GM23338 (cell line): ENCODE data around the gene TMUB1. TPM values are rescaled to one million over a fixed set of nuclear protein-coding genes. Genes with fewer than 3 reads are reported as not detected.

Experiments
- ATAC-seq: fragments of 200-7000 bp; cut with Tn5 transposase; 3 replicates; pipeline ENCODE4 v1.9.1; 2020
- DNase-seq: peaks from one replicate; pipeline ENCODE4 v3.0.0-alpha.2; 2015; ENCODE audit warnings: low spot score
- H2AFZ ChIP-seq: fragments of 200-600 bp; sonication (generic); 2 replicates; pipeline ENCODE4 v1.8.0; 2016; ENCODE audit warnings: antibody characterized with exemption, mild to moderate bottlenecking, moderate library complexity
- H3F3A ChIP-seq: fragments of 200-600 bp; sonication (generic); replicated peaks from 2 replicates; pipeline ENCODE4 v1.8.0; 2017; ENCODE audit warnings: antibody characterized with exemption, mixed run types, low read depth
- H3K27ac ChIP-seq: fragments of 200-600 bp; sonication (generic); 2 replicates; pipeline ENCODE4 v1.6.1; 2016; ENCODE audit warnings: low read depth
- H3K27me3 ChIP-seq: fragments of 200-600 bp; sonication (generic); 2 replicates; pipeline ENCODE4 v1.8.0; 2016; ENCODE audit warnings: mild to moderate bottlenecking, mixed run types, moderate library complexity; ENCODE audit not compliant: insufficient read depth
- H3K36me3 ChIP-seq: fragments of 200-600 bp; sonication (generic); 2 replicates; pipeline ENCODE4 v1.8.0; 2016; ENCODE audit warnings: mild to moderate bottlenecking; ENCODE audit not compliant: insufficient read depth
- H3K4me1 ChIP-seq: fragments of 200-600 bp; sonication (generic); 2 replicates; pipeline ENCODE4 v1.8.0; 2016; ENCODE audit warnings: mild to moderate bottlenecking, moderate library complexity; ENCODE audit not compliant: insufficient read depth
- H3K4me2 ChIP-seq: fragments of 200-600 bp; sonication (generic); 2 replicates; pipeline ENCODE4 v1.7.1; 2017; ENCODE audit warnings: mixed run types
- H3K4me3 ChIP-seq: fragments of 200-600 bp; sonication (generic); 2 replicates; pipeline ENCODE4 v1.6.1; 2016; ENCODE audit warnings: mixed run types
- H3K79me2 ChIP-seq: fragments of 200-600 bp; sonication (generic); replicated peaks from 2 replicates; pipeline ENCODE4 v1.8.0; 2017; ENCODE audit warnings: mild to moderate bottlenecking; ENCODE audit not compliant: insufficient read depth
- H3K9me2 ChIP-seq: fragments of 200-600 bp; sonication (generic); 2 replicates; pipeline ENCODE4 v1.8.0; 2017; ENCODE audit not compliant: insufficient read depth
- H4K20me1 ChIP-seq: fragments of 200-600 bp; sonication (generic); replicated peaks from 2 replicates; pipeline ENCODE4 v1.8.0; 2017; ENCODE audit warnings: mild to moderate bottlenecking; ENCODE audit not compliant: insufficient read depth
- H3K27ac Mint-ChIP-seq: 2 replicates; pipeline ENCODE4 v1.8.0; 2020; ENCODE audit warnings: inconsistent platforms, mild to moderate bottlenecking, moderate library complexity, mixed read lengths
- H3K27me3 Mint-ChIP-seq: 3 replicates; pipeline ENCODE4 v1.8.0; 2022; ENCODE audit warnings: low read depth, mild to moderate bottlenecking, moderate library complexity, mixed read lengths, inconsistent platforms; ENCODE audit not compliant: insufficient read depth, poor library complexity
- H3K36me3 Mint-ChIP-seq: 3 replicates; pipeline ENCODE4 v1.8.0; 2021; ENCODE audit warnings: low read depth, mild to moderate bottlenecking, inconsistent platforms, moderate library complexity, mixed read lengths
- H3K4me1 Mint-ChIP-seq: 3 replicates; pipeline ENCODE4 v1.8.0; 2020; ENCODE audit warnings: mild to moderate bottlenecking, inconsistent platforms, mixed read lengths
- H3K4me3 Mint-ChIP-seq: 3 replicates; pipeline ENCODE4 v1.8.0; 2021; ENCODE audit warnings: moderate library complexity, mild to moderate bottlenecking, inconsistent platforms, mixed read lengths
- H3K9me3 Mint-ChIP-seq: 3 replicates; pipeline ENCODE4 v1.8.0; 2020; ENCODE audit warnings: moderate library complexity, mild to moderate bottlenecking, inconsistent platforms, mixed read lengths
- CREB1 ChIP-seq: fragments of 250-450 bp; sonication (Bioruptor Pico); IDR thresholded peaks from 2 replicates; pipeline ENCODE4 v1.5.0; 2020; ENCODE audit warnings: low read depth, mild to moderate bottlenecking, moderate library complexity
- CTCF ChIP-seq, 2 experiments: fragments of 200-600 bp in 1 of 2; sonication (generic) in 1 of 2; conservative IDR thresholded peaks; 2 replicates each; pipeline versions ENCODE4 v1.5.1 to v1.6.1; 2016 to 2017; ENCODE audit warnings: antibody characterized with exemption in 2 of 2, low read depth in 2 of 2, mild to moderate bottlenecking in 2 of 2, moderate library complexity in 1 of 2
- ETS1 ChIP-seq: IDR thresholded peaks from 2 replicates; pipeline ENCODE4 v1.6.1; 2016; ENCODE audit warnings: antibody characterized with exemption
- EZH2 ChIP-seq: fragments of 200-600 bp; sonication (generic); IDR thresholded peaks from one replicate; pipeline ENCODE4 v1.8.0; 2017; ENCODE audit warnings: antibody characterized with exemption, mild to moderate bottlenecking, low read depth; ENCODE audit not compliant: unreplicated experiment
- EZH2phosphoT487 ChIP-seq: fragments of 200-600 bp; sonication (generic); IDR thresholded peaks from one replicate; pipeline ENCODE4 v1.8.1; 2018; ENCODE audit warnings: antibody characterized with exemption; ENCODE audit not compliant: unreplicated experiment
- JUNB ChIP-seq: IDR thresholded peaks from one replicate; pipeline ENCODE4 v1.6.1; 2016; ENCODE audit warnings: antibody characterized with exemption; ENCODE audit not compliant: unreplicated experiment
- NANOG ChIP-seq: IDR thresholded peaks from 2 replicates; pipeline ENCODE4 v1.6.1; 2016; ENCODE audit warnings: antibody characterized with exemption, borderline replicate concordance
- POLR2AphosphoS5 ChIP-seq: IDR thresholded peaks from 2 replicates; pipeline ENCODE4 v1.6.1; 2016; ENCODE audit warnings: antibody characterized with exemption, low read depth
- REST ChIP-seq: IDR thresholded peaks from one replicate; pipeline ENCODE4 v1.6.1; 2018; ENCODE audit warnings: antibody characterized with exemption; ENCODE audit not compliant: unreplicated experiment
- STAT1 ChIP-seq: IDR thresholded peaks from one replicate; pipeline ENCODE4 v1.6.1; 2016; ENCODE audit warnings: antibody characterized with exemption; ENCODE audit not compliant: unreplicated experiment
- ZNF114 ChIP-seq: fragments of 250-450 bp; sonication (Bioruptor Pico); IDR thresholded peaks from 2 replicates; pipeline ENCODE4 v1.5.0; 2020; ENCODE audit warnings: mild to moderate bottlenecking, moderate library complexity
- ZNF331 ChIP-seq: fragments of 250-450 bp; sonication (Bioruptor Pico); IDR thresholded peaks from 2 replicates; pipeline ENCODE4 v1.5.0; 2020; ENCODE audit warnings: low read depth, mild to moderate bottlenecking, moderate library complexity
- ZNF462 ChIP-seq: fragments of 250-450 bp; sonication (Bioruptor Pico); IDR thresholded peaks from 2 replicates; pipeline ENCODE4 v1.5.0; 2020; ENCODE audit warnings: mild to moderate bottlenecking, moderate library complexity
- polyA plus RNA-seq: library from polyadenylated mRNA; unstranded; fragments of >200 nt; fragmentation: Nextera tagmentation; extraction: Ambion mirVana; gene quantifications from 2 replicates; pipeline ENCODE4 v1.2.1, GENCODE V29; 2016
- total RNA-seq: library from RNA; depleted of rRNA; stranded (reverse); fragments of >200 nt; shearing (Covaris generic); gene quantifications from 2 replicates; pipeline ENCODE4 v1.2.3, GENCODE V29; 2014

The TMUB1 gene
- total and polyA plus RNA-seq, 2 experiments from 2014 or later: 47.6 to 61.1 TPM

- Mint-ChIP-seq H3K4me3 (no peak overlapping the region; the same call in 2 of the 3 replicates), H3K4me1 (peaks cover 10% of the 10 kb centered on the region), H3K27me3 (peaks cover 30% of the 10 kb centered on the region), H3K27ac (no peak overlapping the region), H3K36me3 (no peaks in the 10 kb centered on the region), H3K9me3 (no peaks in the 10 kb centered on the region)
- no peaks in the 10 kb centered on the region; the same call in 1 of the 2 replicates for H4K20me1 ChIP-seq
- H3K4me1 ChIP-seq: peaks cover 3% of the 10 kb centered on the region; the same call in 1 of the 2 replicates
- peak overlapping the region; percentile 78 for H3K4me2 ChIP-seq
- H3K4me3 ChIP-seq: peak overlapping the region; percentile 49
- ATAC-seq (peak; percentile 89), DNase-seq (peak; percentile 95)
- no peak for TF ChIP-seq STAT1
- no peak for TF ChIP-seq ZNF462 (CRISPR knock-in tag)
- TF ChIP-seq ZNF331: no peak
- peak; percentile 95 for TF ChIP-seq REST
- TF ChIP-seq JUNB: no peak
- TF ChIP-seq ETS1: no peak
- no peak for TF ChIP-seq EZH2phosphoT487
- TF ChIP-seq ZNF114: no peak
- no peak for TF ChIP-seq NANOG
- TF ChIP-seq CREB1: peak; percentile 72
- no peak for TF ChIP-seq EZH2
- TF ChIP-seq POLR2AphosphoS5: peak; percentile 48; the same call in 1 of the 2 replicates
- no peak for TF ChIP-seq CTCF (conservative IDR thresholded peaks at IDR 0.05; ENCODE audit: low read depth in 2 of 2)
- no peaks in the 10 kb centered on the region for H3F3A ChIP-seq
- H3K9me2 ChIP-seq: no peaks in the 10 kb centered on the region
- no peak overlapping the region for H3K27ac ChIP-seq
- H2AFZ ChIP-seq: peak overlapping the region; percentile 69; the same call in 1 of the 2 replicates
- H3K79me2 ChIP-seq: no peaks in the 10 kb centered on the region
- H3K27me3 ChIP-seq: peaks cover 27% of the 10 kb centered on the region
- no peaks in the 10 kb centered on the region for H3K36me3 ChIP-seq
These were observed 32.2 kb downstream of the TMUB1 start for GRCh38 chr7:151051108-151051507.
